K562 (cell line): ENCODE measurements around the gene PTPN7. TPM values are rescaled to one million over a fixed set of nuclear protein-coding genes. Genes with fewer than 3 reads are reported as not detected.

Experiments used
- ATAC-seq: fragments of 200-7000 bp; cut with Tn5 transposase; 3 replicates; pipeline ENCODE4 v1.9.1; 2020; ENCODE audit warnings: moderate library complexity
- BruUV-seq: library from RNA; stranded (reverse); fragments of 400-500 nt; replicated peaks from 2 replicates; lab custom pipeline; 2021; lab: Mats Ljungman, UMichigan
- CTCF ChIA-PET: fragments of 300-600 bp; formaldehyde crosslinking; extraction: SDS; loops from one replicate; lab custom pipeline; 2021; ENCODE audit warnings: low intra/inter-chr PET ratio; lab: Yijun Ruan, JAX
- POLR2A ChIA-PET: fragments of 300-600, 350-650 bp; sonication (Branson Sonifier 250); formaldehyde crosslinking; extraction: SDS; loops from one replicate; lab custom pipeline; 2021; ENCODE audit warnings: antibody characterized with exemption, inconsistent platforms; lab: Yijun Ruan, JAX
- DNase-seq, 4 experiments: peaks; one replicate each; pipeline versions ENCODE4 v3.0.0 to v3.0.0-alpha.2; 2011 to 2018; ENCODE audit warnings: low spot score in 3 of 4, mixed read lengths in 3 of 4; ENCODE audit errors: extremely low read depth in 1 of 4
- FAIRE-seq: peaks from 2 replicates; lab custom pipeline; 2011; peaks lifted over from hg19 to GRCh38; lab: Jason Lieb, UNC
- H2AFZ ChIP-seq: 2 replicates; pipeline ENCODE4 v1.6.0; 2011; ENCODE audit warnings: low read depth, low read length, control low read depth, inconsistent platforms
- H3K27ac ChIP-seq: fragments of 200-600 bp; 3 replicates; pipeline ENCODE4 v1.8.0; 2011; ENCODE audit warnings: low read depth, mild to moderate bottlenecking, control low read depth, inconsistent platforms, low read length, moderate library complexity, mixed read lengths; ENCODE audit errors: extremely low read depth
- H3K27me3 ChIP-seq, 2 experiments: fragments of 300-600 bp in 1 of 2; 2 replicates in 1 of 2; 3 replicates in 1 of 2; pipeline versions ENCODE4 v1.6.0 to v1.8.0; 2011; ENCODE audit warnings: inconsistent platforms in 2 of 2, low read length in 2 of 2, mild to moderate bottlenecking in 1 of 2, mixed read lengths in 1 of 2, moderate library complexity in 1 of 2; ENCODE audit not compliant: control insufficient read depth in 2 of 2, insufficient read depth in 2 of 2
- H3K36me3 ChIP-seq: fragments of 300-600 bp; 3 replicates; pipeline ENCODE4 v1.8.0; 2011; ENCODE audit warnings: mild to moderate bottlenecking, low read length, inconsistent platforms; ENCODE audit not compliant: control insufficient read depth, insufficient read depth
- H3K4me1 ChIP-seq, 2 experiments: fragments of 200-600 bp in 1 of 2; replicated peaks in 1 of 2; 2 replicates in 1 of 2; 3 replicates in 1 of 2; pipeline versions ENCODE4 v1.5.1 to v1.8.0; 2011; ENCODE audit warnings: inconsistent platforms in 2 of 2, low read length in 2 of 2, mild to moderate bottlenecking in 1 of 2, mixed read lengths in 1 of 2, moderate library complexity in 1 of 2; ENCODE audit not compliant: control insufficient read depth in 2 of 2, insufficient read depth in 2 of 2
- H3K4me2 ChIP-seq: 2 replicates; pipeline ENCODE4 v1.6.1; 2011; ENCODE audit warnings: low read length, control low read depth, inconsistent platforms, mixed read lengths; ENCODE audit not compliant: insufficient read depth
- H3K4me3 ChIP-seq: fragments of 200-600 bp; sonication (generic), shearing (Covaris generic); 2 replicates; pipeline ENCODE4 v1.5.1; 2016; ENCODE audit warnings: control low read depth, inconsistent platforms
- H3K79me2 ChIP-seq: fragments of 200-600 bp; 3 replicates; pipeline ENCODE4 v1.8.0; 2011; ENCODE audit warnings: low read length, inconsistent platforms; ENCODE audit not compliant: control insufficient read depth, insufficient read depth
- H3K9ac ChIP-seq, 2 experiments: 2 replicates each; pipeline versions ENCODE4 v1.6.0 to v1.6.1; 2011; ENCODE audit warnings: low read depth in 2 of 2, low read length in 2 of 2, control low read depth in 1 of 2, inconsistent platforms in 1 of 2, mild to moderate bottlenecking in 1 of 2, mixed read lengths in 1 of 2; ENCODE audit not compliant: insufficient read depth in 1 of 2
- H3K9me1 ChIP-seq: one replicate; pipeline ENCODE4 v1.6.0; 2011; ENCODE audit warnings: inconsistent platforms, mild to moderate bottlenecking, low read length, moderate library complexity; ENCODE audit not compliant: control insufficient read depth, insufficient read depth
- H3K9me3 ChIP-seq: replicated peaks from 2 replicates; pipeline ENCODE4 v1.5.1; 2011; ENCODE audit warnings: low read depth, low read length, inconsistent platforms; ENCODE audit not compliant: control insufficient read depth, insufficient read depth
- H4K20me1 ChIP-seq: replicated peaks from 2 replicates; pipeline ENCODE4 v1.6.1; 2011; ENCODE audit warnings: low read length, inconsistent platforms, mixed read lengths; ENCODE audit not compliant: control insufficient read depth, insufficient read depth
- ATF7 ChIP-seq: fragments of 450-650 bp; IDR thresholded peaks from 2 replicates; pipeline ENCODE4 v1.7.1; 2014; ENCODE audit warnings: mild to moderate bottlenecking, moderate library complexity
- DPF2 ChIP-seq: fragments of 450-650 bp; IDR thresholded peaks from 2 replicates; pipeline ENCODE4 v1.6.1; 2016
- HOXB6 ChIP-seq: fragments of 250-450 bp; sonication (Bioruptor Pico); IDR thresholded peaks from 2 replicates; pipeline ENCODE4 v1.5.1; 2022; ENCODE audit warnings: mild to moderate bottlenecking, borderline replicate concordance
- YY1 ChIP-seq, 3 experiments: IDR thresholded peaks; 2 replicates each; pipeline ENCODE4 v1.6.1; 2011; ENCODE audit warnings: low read length in 2 of 3, mild to moderate bottlenecking in 2 of 3, moderate library complexity in 2 of 3, borderline replicate concordance in 1 of 3, control low read depth in 1 of 3, low read depth in 1 of 3; ENCODE audit not compliant: insufficient read depth in 3 of 3, insufficient replicate concordance in 2 of 3, control insufficient read depth in 1 of 3, insufficient read length in 1 of 3; ENCODE audit errors: extremely low read depth in 1 of 3
- WGBS: fragments of 100-300 bp; shearing (Covaris generic); methylation state at CpG from one replicate; pipeline ENCODE4 v1.1.6; 2016; ENCODE audit warnings: low coverage, mixed read lengths; ENCODE audit not compliant: insufficient coverage; ENCODE audit errors: missing lambda C conversion rate; 5-methylcytosine and 5-hydroxymethylcytosine counted together
- in situ Hi-C: fragments of 300-500 bp; cut with MboI; formaldehyde crosslinking; loops from 4 replicates; pipeline ENCODE4 v1.15.0; 2018; ENCODE audit warnings: inconsistent platforms, mixed read lengths
- intact Hi-C: fragments of 100-400 bp; cut with micrococcal nuclease; formaldehyde crosslinking; loops from 2 replicates; pipeline ENCODE4 v1.14.2; 2022
- polyA plus RNA-seq, 8 experiments: library from polyadenylated mRNA; depleted of rRNA in 4 of 8; stranded (reverse) in 5 of 8; unstranded in 3 of 8; fragments of >200 nt; fragmentation: Nextera tagmentation in 2 of 8; fragmentation: Illumina TruSeq in 1 of 8; extraction: Ambion mirVana in 2 of 8; extraction: Trizol in 1 of 8; gene quantifications; 2 replicates each; pipeline versions ENCODE4 v1.2.1 to v1.2.3, GENCODE V29; 2011 to 2014; ENCODE audit warnings: inconsistent platforms in 1 of 8, missing spikeins in 1 of 8
- total RNA-seq, 7 experiments: library from RNA; depleted of rRNA in 6 of 7; stranded (reverse); fragments of >200 nt in 6 of 7; fragmentation: Illumina TruSeq in 2 of 7; extraction: Trizol in 2 of 7; gene quantifications; 2 replicates each; pipeline versions ENCODE4 v1.2.1 to v1.2.3, GENCODE V29; 2011 to 2021; ENCODE audit warnings: low replicate concordance in 1 of 7
- TF ChIP-seq, protein P1 (sequence below): sonication (generic); formaldehyde crosslinking; IDR thresholded peaks from 2 replicates; pipeline ENCODE4 v1.8.0; 2022; ENCODE audit warnings: mild to moderate bottlenecking, missing genetic modification reagents
- TF ChIP-seq, protein P2 (sequence below): fragments of 450-650 bp; formaldehyde crosslinking; IDR thresholded peaks from 2 replicates; pipeline ENCODE4 v1.4.0; 2020; ENCODE audit warnings: mild to moderate bottlenecking, moderate library complexity

The PTPN7 gene
- total and polyA plus RNA-seq, 9 of the 15 experiments (the other 6 are each of a cell fraction or from before 2014, with no cell fraction given): 18.7 to 144 (median 120) TPM

DNA sequence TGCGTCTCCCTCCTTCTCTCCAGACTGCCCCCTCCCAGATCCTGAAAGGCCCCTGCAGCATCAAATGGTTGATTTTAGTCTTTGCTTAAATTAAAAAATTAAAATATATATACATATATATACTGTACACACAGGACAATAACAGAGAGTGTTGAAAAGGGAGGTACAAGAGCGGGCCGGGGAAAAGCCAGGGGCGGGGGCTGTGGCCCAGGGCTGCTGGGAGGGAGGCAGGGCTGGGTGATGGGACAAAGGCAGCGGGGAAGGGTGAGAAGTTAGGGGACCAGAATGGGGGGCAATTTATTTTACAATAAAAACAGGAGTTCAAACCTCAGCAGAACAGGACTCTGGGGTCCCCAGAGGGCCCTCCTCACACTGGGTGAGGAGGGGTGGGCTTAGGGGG lies 26.4 kb downstream of the PTPN7 start:
- 96% methylated on average over 4 of the region's 5 CpGs for WGBS
- TF ChIP-seq HOXB6 (CRISPR knock-in tag) (no peak), YY1 (IDR thresholded peaks at IDR 0.05; ENCODE audit: borderline replicate concordance in 1 of 3, control insufficient read depth in 1 of 3, extremely low read depth in 1 of 3, insufficient read depth in 3 of 3, insufficient read length in 1 of 3, insufficient replicate concordance in 2 of 3, low read depth in 1 of 3, low read length in 2 of 3) (no peak), DPF2 (no peak)
- TF ChIP-seq, all 486 proteins: peak for 0
- Histone ChIP-seq H3K36me3 (peaks cover 43% of the 10 kb centered on the region; the same call in 2 of the 3 replicates), H3K4me1 (peaks cover 0 to 21% of the 10 kb centered on the region in 2 experiments; a peak in 2 of 5 replicates), H3K4me2 (no peak overlapping the region), H3K4me3 (no peak overlapping the region), H2AFZ (no peak overlapping the region), H3K9me3 (no peaks in the 10 kb centered on the region), H3K27ac (no peak overlapping the region), H3K27me3 (no peaks in the 10 kb centered on the region), H3K79me2 (no peaks in the 10 kb centered on the region), H3K9ac (no peak overlapping the region), H3K9me1 (no peaks in the 10 kb centered on the region), H4K20me1 (peaks cover 7% of the 10 kb centered on the region)
- in situ Hi-C loops (no loop called here), intact Hi-C loops (no loop called here)
- DNase-seq (no peak), FAIRE-seq (no peak), ATAC-seq (no peak)
- no TSS peak for BruUV-seq
- POLR2A ChIA-PET: interaction anchor here (0.8 kb wide), 2 partner anchors 12 to 134 kb away, joined by 3 to 4 read pairs; no protein-coding TSS in a partner anchor
- CTCF ChIA-PET: interaction anchor here (1.6 to 3.5 kb wide), 3 partner anchors 13 to 134 kb away, joined by 3 to 32 read pairs (median 13); partner anchors contain the start of gene ELF3

GRCh38 chr1:202133496-202133895 lies 26.9 kb downstream of the PTPN7 start:
- POLR2A ChIA-PET: interaction anchor here (0.6 to 1.3 kb wide), 4 partner anchors 22 to 238 kb away, joined by 3 to 4 read pairs (median 4); no protein-coding TSS in a partner anchor
- in situ Hi-C loops: no loop called here
- 65% methylated on average over 5 of the region's 8 CpGs for WGBS
- TF ChIP-seq, protein P1, sequence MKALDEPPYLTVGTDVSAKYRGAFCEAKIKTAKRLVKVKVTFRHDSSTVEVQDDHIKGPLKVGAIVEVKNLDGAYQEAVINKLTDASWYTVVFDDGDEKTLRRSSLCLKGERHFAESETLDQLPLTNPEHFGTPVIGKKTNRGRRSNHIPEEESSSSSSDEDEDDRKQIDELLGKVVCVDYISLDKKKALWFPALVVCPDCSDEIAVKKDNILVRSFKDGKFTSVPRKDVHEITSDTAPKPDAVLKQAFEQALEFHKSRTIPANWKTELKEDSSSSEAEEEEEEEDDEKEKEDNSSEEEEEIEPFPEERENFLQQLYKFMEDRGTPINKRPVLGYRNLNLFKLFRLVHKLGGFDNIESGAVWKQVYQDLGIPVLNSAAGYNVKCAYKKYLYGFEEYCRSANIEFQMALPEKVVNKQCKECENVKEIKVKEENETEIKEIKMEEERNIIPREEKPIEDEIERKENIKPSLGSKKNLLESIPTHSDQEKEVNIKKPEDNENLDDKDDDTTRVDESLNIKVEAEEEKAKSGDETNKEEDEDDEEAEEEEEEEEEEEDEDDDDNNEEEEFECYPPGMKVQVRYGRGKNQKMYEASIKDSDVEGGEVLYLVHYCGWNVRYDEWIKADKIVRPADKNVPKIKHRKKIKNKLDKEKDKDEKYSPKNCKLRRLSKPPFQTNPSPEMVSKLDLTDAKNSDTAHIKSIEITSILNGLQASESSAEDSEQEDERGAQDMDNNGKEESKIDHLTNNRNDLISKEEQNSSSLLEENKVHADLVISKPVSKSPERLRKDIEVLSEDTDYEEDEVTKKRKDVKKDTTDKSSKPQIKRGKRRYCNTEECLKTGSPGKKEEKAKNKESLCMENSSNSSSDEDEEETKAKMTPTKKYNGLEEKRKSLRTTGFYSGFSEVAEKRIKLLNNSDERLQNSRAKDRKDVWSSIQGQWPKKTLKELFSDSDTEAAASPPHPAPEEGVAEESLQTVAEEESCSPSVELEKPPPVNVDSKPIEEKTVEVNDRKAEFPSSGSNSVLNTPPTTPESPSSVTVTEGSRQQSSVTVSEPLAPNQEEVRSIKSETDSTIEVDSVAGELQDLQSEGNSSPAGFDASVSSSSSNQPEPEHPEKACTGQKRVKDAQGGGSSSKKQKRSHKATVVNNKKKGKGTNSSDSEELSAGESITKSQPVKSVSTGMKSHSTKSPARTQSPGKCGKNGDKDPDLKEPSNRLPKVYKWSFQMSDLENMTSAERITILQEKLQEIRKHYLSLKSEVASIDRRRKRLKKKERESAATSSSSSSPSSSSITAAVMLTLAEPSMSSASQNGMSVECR: no peak
- TF ChIP-seq, protein P2, sequence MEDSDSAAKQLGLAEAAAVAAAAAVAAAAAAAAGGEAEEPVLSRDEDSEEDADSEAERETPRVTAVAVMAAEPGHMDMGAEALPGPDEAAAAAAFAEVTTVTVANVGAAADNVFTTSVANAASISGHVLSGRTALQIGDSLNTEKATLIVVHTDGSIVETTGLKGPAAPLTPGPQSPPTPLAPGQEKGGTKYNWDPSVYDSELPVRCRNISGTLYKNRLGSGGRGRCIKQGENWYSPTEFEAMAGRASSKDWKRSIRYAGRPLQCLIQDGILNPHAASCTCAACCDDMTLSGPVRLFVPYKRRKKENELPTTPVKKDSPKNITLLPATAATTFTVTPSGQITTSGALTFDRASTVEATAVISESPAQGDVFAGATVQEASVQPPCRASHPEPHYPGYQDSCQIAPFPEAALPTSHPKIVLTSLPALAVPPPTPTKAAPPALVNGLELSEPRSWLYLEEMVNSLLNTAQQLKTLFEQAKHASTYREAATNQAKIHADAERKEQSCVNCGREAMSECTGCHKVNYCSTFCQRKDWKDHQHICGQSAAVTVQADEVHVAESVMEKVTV: no peak
- no peak for TF ChIP-seq ATF7

More at GRCh38 chr1:202133496-202133895, 26.9 kb downstream of the PTPN7 start:
- Histone ChIP-seq H4K20me1 (peaks cover 7% of the 10 kb centered on the region), H3K27ac (no peak overlapping the region), H3K4me3 (no peak overlapping the region), H3K9me1 (no peaks in the 10 kb centered on the region), H2AFZ (no peak overlapping the region), H3K79me2 (no peaks in the 10 kb centered on the region), H3K9me3 (no peaks in the 10 kb centered on the region), H3K27me3 (peaks cover 0 to 3% of the 10 kb centered on the region in 2 experiments; a peak in 2 of 5 replicates), H3K9ac (no peak overlapping the region), H3K4me1 (peaks cover 0 to 21% of the 10 kb centered on the region in 2 experiments; a peak in 2 of 5 replicates), H3K4me2 (no peak overlapping the region), H3K36me3 (peaks cover 43% of the 10 kb centered on the region; the same call in 2 of the 3 replicates)
- no peak for ATAC-seq
- CTCF ChIA-PET: interaction anchor here (1.6 to 3.5 kb wide), 2 partner anchors 13 to 133 kb away, joined by 3 to 32 read pairs; no protein-coding TSS in a partner anchor
- intact Hi-C loops: no loop called here
- DNase-seq: no peak
- no peak for FAIRE-seq
- no TSS peak for BruUV-seq
